IMR-90 (cell line): ENCODE measurements around the gene IGSF9B. TPM values are rescaled to one million over a fixed set of nuclear protein-coding genes. Genes with fewer than 3 reads are reported as not detected.

Experiments
- ATAC-seq: fragments of 200-7000 bp; cut with Tn5 transposase; 2 replicates; pipeline ENCODE4 v1.9.1; 2020; ENCODE audit warnings: low read depth, mild to moderate bottlenecking, moderate library complexity
- BruUV-seq: library from RNA; stranded (reverse); fragments of 400-500 nt; replicated peaks from 2 replicates; lab custom pipeline; 2021; lab: Mats Ljungman, UMichigan
- CTCF ChIA-PET: fragments of 300-600 bp; formaldehyde crosslinking; extraction: SDS; loops from one replicate; lab custom pipeline; 2021; ENCODE audit warnings: antibody characterized with exemption; lab: Yijun Ruan, JAX
- POLR2A ChIA-PET: fragments of 300-600 bp; sonication (Branson Sonifier 250); formaldehyde crosslinking; loops from one replicate; lab custom pipeline; 2022; ENCODE audit warnings: antibody characterized with exemption; ENCODE audit not compliant: unreplicated experiment; lab: Charles Lee
- DNase-seq: peaks from one replicate; pipeline ENCODE4 v3.0.0; 2013
- H2AFZ ChIP-seq: replicated peaks from 2 replicates; pipeline ENCODE3; 2013; ENCODE audit warnings: low read length, mild to moderate bottlenecking; ENCODE audit not compliant: poor library complexity
- H2AK5ac ChIP-seq: 2 replicates; pipeline ENCODE4 v1.6.1; 2013; ENCODE audit warnings: low read depth, low read length, inconsistent platforms
- H2AK9ac ChIP-seq: replicated peaks from 2 replicates; pipeline ENCODE3; 2013; ENCODE audit warnings: mild to moderate bottlenecking, low read depth, low read length, moderate library complexity; ENCODE audit not compliant: poor library complexity
- H2BK120ac ChIP-seq: 2 replicates; pipeline ENCODE4 v1.6.1; 2013; ENCODE audit warnings: low read depth, low read length, inconsistent platforms
- H2BK15ac ChIP-seq: 3 replicates; pipeline ENCODE4 v1.6.1; 2013; ENCODE audit warnings: low read depth, low read length, inconsistent platforms
- H2BK20ac ChIP-seq: 2 replicates; pipeline ENCODE4 v1.6.1; 2013; ENCODE audit warnings: low read depth, mild to moderate bottlenecking, inconsistent platforms, low read length, moderate library complexity
- H2BK5ac ChIP-seq: 2 replicates; pipeline ENCODE4 v1.6.1; 2013; ENCODE audit warnings: mild to moderate bottlenecking, low read depth, low read length, inconsistent platforms; ENCODE audit not compliant: poor library complexity, severe bottlenecking
- H3K14ac ChIP-seq: replicated peaks from 2 replicates; pipeline ENCODE4 v1.6.1; 2013; ENCODE audit warnings: low read depth, low read length, inconsistent platforms
- H3K18ac ChIP-seq: 2 replicates; pipeline ENCODE4 v1.6.1; 2013; ENCODE audit warnings: low read depth, low read length, control low read depth
- H3K23ac ChIP-seq: 2 replicates; pipeline ENCODE4 v1.6.1; 2013; ENCODE audit warnings: low read depth, low read length, inconsistent platforms
- H3K27ac ChIP-seq: 2 replicates; pipeline ENCODE4 v1.5.1; 2013; ENCODE audit warnings: mild to moderate bottlenecking, control low read depth, low read length; ENCODE audit not compliant: insufficient read depth
- H3K27me3 ChIP-seq: 2 replicates; pipeline ENCODE4 v1.6.1; 2013; ENCODE audit warnings: low read length; ENCODE audit not compliant: control insufficient read depth, insufficient read depth
- H3K36me3 ChIP-seq: 2 replicates; pipeline ENCODE4 v1.6.1; 2013; ENCODE audit warnings: low read length, mixed read lengths; ENCODE audit not compliant: control insufficient read depth, insufficient read depth
- H3K4ac ChIP-seq: 2 replicates; pipeline ENCODE4 v1.6.1; 2013; ENCODE audit warnings: low read depth, low read length, inconsistent platforms
- H3K4me1 ChIP-seq: 2 replicates; pipeline ENCODE4 v1.6.1; 2013; ENCODE audit warnings: low read length, mixed read lengths; ENCODE audit not compliant: control insufficient read depth, insufficient read depth
- H3K4me2 ChIP-seq: 2 replicates; pipeline ENCODE4 v1.6.1; 2013; ENCODE audit warnings: low read depth, mild to moderate bottlenecking, control low read depth, low read length, moderate library complexity
- H3K4me3 ChIP-seq: 2 replicates; pipeline ENCODE4 v1.5.1; 2013; ENCODE audit warnings: low read depth, mild to moderate bottlenecking, control low read depth, low read length, moderate library complexity; ENCODE audit not compliant: insufficient read depth
- H3K56ac ChIP-seq: 2 replicates; pipeline ENCODE4 v1.6.1; 2013; ENCODE audit warnings: low read length, inconsistent platforms; ENCODE audit not compliant: insufficient read depth; ENCODE audit errors: extremely low read depth
- H3K79me1 ChIP-seq, 2 experiments: 2 replicates each; pipeline ENCODE4 v1.6.1; 2013; ENCODE audit warnings: low read length in 2 of 2, inconsistent platforms in 1 of 2, low read depth in 1 of 2
- H3K9ac ChIP-seq: 2 replicates; pipeline ENCODE4 v1.6.1; 2013; ENCODE audit warnings: low read depth, low read length, control low read depth
- H3K9me1 ChIP-seq: 2 replicates; pipeline ENCODE4 v1.6.1; 2013; ENCODE audit warnings: low read length, inconsistent platforms; ENCODE audit not compliant: insufficient read depth
- H3K9me3 ChIP-seq: 2 replicates; pipeline ENCODE4 v1.6.1; 2013; ENCODE audit warnings: low read length; ENCODE audit not compliant: control insufficient read depth, insufficient read depth
- H4K20me1 ChIP-seq: 2 replicates; pipeline ENCODE4 v1.6.1; 2013; ENCODE audit warnings: low read length, inconsistent platforms; ENCODE audit not compliant: insufficient read depth
- H4K5ac ChIP-seq: 2 replicates; pipeline ENCODE4 v1.6.1; 2013; ENCODE audit warnings: mild to moderate bottlenecking, low read depth, low read length, control low read depth
- H4K8ac ChIP-seq, 2 experiments: 2 replicates each; pipeline ENCODE4 v1.6.1; 2013; ENCODE audit warnings: low read depth in 2 of 2, low read length in 2 of 2, control low read depth in 1 of 2, inconsistent platforms in 1 of 2
- H4K91ac ChIP-seq: 2 replicates; pipeline ENCODE4 v1.6.1; 2013; ENCODE audit warnings: low read depth, low read length, inconsistent platforms; ENCODE audit not compliant: insufficient read depth
- BHLHE40 ChIP-seq: fragments of 150-350 bp; IDR thresholded peaks from 2 replicates; pipeline ENCODE4 v1.6.1; 2016; ENCODE audit warnings: mild to moderate bottlenecking, low read depth, low read length
- CHD1 ChIP-seq: IDR thresholded peaks from 2 replicates; pipeline ENCODE4 v1.6.1; 2012; ENCODE audit warnings: low read depth, low read length, improper control_type of control experiment
- ELK1 ChIP-seq: fragments of 150-350 bp; IDR thresholded peaks from 2 replicates; pipeline ENCODE4 v1.6.1; 2016; ENCODE audit warnings: low read depth, mild to moderate bottlenecking, low read length, moderate library complexity, borderline replicate concordance
- FOS ChIP-seq: fragments of 150-350 bp; IDR thresholded peaks from 2 replicates; pipeline ENCODE4 v1.6.1; 2016; ENCODE audit warnings: low read depth, low read length
- MAFK ChIP-seq: IDR thresholded peaks from 2 replicates; pipeline ENCODE4 v1.6.1; 2012; ENCODE audit warnings: low read depth, low read length, improper control_type of control experiment
- MAZ ChIP-seq: IDR thresholded peaks from 2 replicates; pipeline ENCODE4 v1.6.1; 2012; ENCODE audit warnings: low read depth, mild to moderate bottlenecking, low read length, improper control_type of control experiment, moderate library complexity, borderline replicate concordance
- MXI1 ChIP-seq: IDR thresholded peaks from 2 replicates; pipeline ENCODE4 v1.6.1; 2012; ENCODE audit warnings: low read depth, mild to moderate bottlenecking, low read length, moderate library complexity, borderline replicate concordance
- POLR2A ChIP-seq: IDR thresholded peaks from 2 replicates; pipeline ENCODE4 v1.6.1; 2012; ENCODE audit warnings: mild to moderate bottlenecking, low read depth, low read length
- RAD21 ChIP-seq: IDR thresholded peaks from 2 replicates; pipeline ENCODE4 v1.6.1; 2012; ENCODE audit warnings: low read length, improper control_type of control experiment
- RCOR1 ChIP-seq: IDR thresholded peaks from 2 replicates; pipeline ENCODE4 v1.6.1; 2012; ENCODE audit warnings: mild to moderate bottlenecking, low read length, improper control_type of control experiment; ENCODE audit not compliant: insufficient replicate concordance
- USF2 ChIP-seq: fragments of 150-350 bp; IDR thresholded peaks from 2 replicates; pipeline ENCODE4 v1.6.1; 2017; ENCODE audit warnings: mild to moderate bottlenecking, antibody characterized with exemption, low read length, low read depth
- WGBS, 2 experiments: methylation state at CpG; one replicate each; pipeline versions ENCODE4 v1.1.5 to v1.1.7; 2013; ENCODE audit warnings: missing lambda C conversion rate in 2 of 2; ENCODE audit not compliant: insufficient read length in 1 of 2; ENCODE audit errors: extremely low coverage in 2 of 2; 5-methylcytosine and 5-hydroxymethylcytosine counted together
- dilution Hi-C: fragments of 300-500 bp; cut with HindIII; formaldehyde crosslinking; loops from one replicate; pipeline ENCODE4 v1.14.3; 2018; ENCODE audit warnings: low sequenced_read_pairs; ENCODE audit not compliant: unreplicated experiment
- in situ Hi-C: fragments of 300-500 bp; cut with MboI; formaldehyde crosslinking; loops from 3 replicates; pipeline ENCODE4 v1.14.3; 2019; ENCODE audit warnings: low sequenced_read_pairs, inconsistent platforms, mixed read lengths
- intact Hi-C: fragments of 100-400 bp; cut with micrococcal nuclease; formaldehyde crosslinking; loops from 2 replicates; pipeline ENCODE4 v1.10.0; 2022
- polyA plus RNA-seq, 3 experiments: library from polyadenylated mRNA; depleted of rRNA; stranded (reverse); fragments of >200 nt; gene quantifications; 2 replicates each; pipeline ENCODE4 v1.2.3, GENCODE V29; 2012; ENCODE audit warnings: low replicate concordance in 1 of 3
- total RNA-seq: library from RNA; depleted of rRNA; stranded (reverse); fragments of >200 nt; gene quantifications from 2 replicates; pipeline ENCODE4 v1.2.3, GENCODE V29; 2012

IGSF9B gene
- total and polyA plus RNA-seq, 2 of the 4 experiments (the other 2 are of a cell fraction) = under 0.01 to 0.10 TPM

GRCh38 chr11:133971881-133972280 is 15.1 kb upstream of the IGSF9B start:
- Histone ChIP-seq H2AK5ac (no peak overlapping the region), H4K91ac (no peak overlapping the region), H4K5ac (no peak overlapping the region), H2BK120ac (no peak overlapping the region), H3K23ac (no peak overlapping the region), H3K4me1 (no peaks in the 10 kb centered on the region), H3K27me3 (0 out of 2 replicates have a peak, but pooled peaks cover 2% of the 10 kb centered on the region), H2BK20ac (no peak overlapping the region), H3K9ac (no peak overlapping the region), H3K9me1 (no peaks in the 10 kb centered on the region), H2BK5ac (no peak overlapping the region), H2BK15ac (no peak overlapping the region), H3K4me2 (no peak overlapping the region), H3K79me1 (no peaks in the 10 kb centered on the region), H3K56ac (no peak overlapping the region), H3K18ac (no peak overlapping the region), H3K4ac (no peak overlapping the region), H3K27ac (no peak overlapping the region), H2AK9ac (no peak overlapping the region), H3K9me3 (no peaks in the 10 kb centered on the region), H3K4me3 (no peak overlapping the region), H2AFZ (no peak overlapping the region), H4K8ac (no peak overlapping the region), H4K20me1 (no peaks in the 10 kb centered on the region), H3K36me3 (no peaks in the 10 kb centered on the region), H3K14ac (no peak overlapping the region)
- DNase-seq (no peak), ATAC-seq (no peak)
- ChIA-PET POLR2A (no interaction called here), CTCF (no interaction called here)
- 83% methylated on average over 1 of the region's 11 CpGs; no CpG with 5 or more reads in 1 of the 2 experiments for WGBS, 2 experiments
- dilution Hi-C loops (no loop called here), intact Hi-C loops (no loop called here), in situ Hi-C loops (no loop called here)
- TF ChIP-seq MAFK = no peak
- no peak for TF ChIP-seq FOS
- TF ChIP-seq ELK1 = no peak
- no peak for TF ChIP-seq USF2
- TF ChIP-seq CHD1 = no peak
- TF ChIP-seq RCOR1 = no peak
- no peak for TF ChIP-seq BHLHE40
- TF ChIP-seq MAZ = no peak
- TF ChIP-seq MXI1 = no peak
- TF ChIP-seq RAD21 = no peak
- TF ChIP-seq POLR2A = no peak
- BruUV-seq = no TSS peak
